Karpas-422 (cell line): ENCODE results near the gene RNU6-8. TPM values are rescaled to one million over a fixed set of nuclear protein-coding genes. Genes with fewer than 3 reads are reported as not detected.

ENCODE experiments used
- DNase-seq: peaks from one replicate; pipeline ENCODE4 v3.0.0-alpha.2; 2015
- H2AFZ ChIP-seq: fragments of 200-600 bp; sonication (generic); 2 replicates; pipeline ENCODE4 v1.6.1; 2014; ENCODE audit warnings: antibody characterized with exemption, low read length, mixed read lengths
- H3K27ac ChIP-seq: fragments of 200-600 bp; sonication (generic); 2 replicates; pipeline ENCODE4 v1.5.1; 2014; ENCODE audit warnings: mild to moderate bottlenecking, low read length, moderate library complexity
- H3K27me3 ChIP-seq: fragments of 200-600 bp; sonication (generic); 2 replicates; pipeline ENCODE4 v1.6.1; 2014; ENCODE audit warnings: low read length, mixed read lengths
- H3K36me3 ChIP-seq: fragments of 200-600 bp; sonication (generic); 2 replicates; pipeline ENCODE4 v1.6.1; 2014; ENCODE audit warnings: low read length, mixed read lengths; ENCODE audit not compliant: insufficient read depth
- H3K4me1 ChIP-seq: fragments of 200-600 bp; sonication (generic); 2 replicates; pipeline ENCODE4 v1.6.1; 2014; ENCODE audit warnings: mild to moderate bottlenecking, low read length, mixed read lengths
- H3K4me2 ChIP-seq: fragments of 200-600 bp; sonication (generic); 2 replicates; pipeline ENCODE4 v1.6.1; 2014; ENCODE audit warnings: low read length, low read depth, mild to moderate bottlenecking; ENCODE audit not compliant: poor library complexity, severe bottlenecking
- H3K4me3 ChIP-seq: fragments of 200-600 bp; sonication (generic); 2 replicates; pipeline ENCODE4 v1.5.1; 2014; ENCODE audit warnings: mild to moderate bottlenecking, antibody characterized with exemption, low read length, mixed read lengths
- H3K79me2 ChIP-seq: fragments of 200-600 bp; sonication (generic); 2 replicates; pipeline ENCODE4 v1.6.1; 2014; ENCODE audit warnings: mild to moderate bottlenecking, low read length, mixed read lengths
- H3K9ac ChIP-seq: fragments of 200-600 bp; sonication (generic); 2 replicates; pipeline ENCODE4 v1.6.0; 2014; ENCODE audit warnings: low read length
- H3K9me2 ChIP-seq: fragments of 200-600 bp; sonication (generic), shearing (Covaris generic); replicated peaks from 2 replicates; pipeline ENCODE4 v1.6.0; 2014; ENCODE audit warnings: mild to moderate bottlenecking, low read length, moderate library complexity; ENCODE audit not compliant: insufficient read depth
- H3K9me3 ChIP-seq: fragments of 300-700, 200-600 bp; sonication (generic); 2 replicates; pipeline ENCODE4 v1.6.1; 2014; ENCODE audit warnings: low read length, mixed read lengths
- H4K20me1 ChIP-seq: fragments of 200-600 bp; sonication (generic); 2 replicates; pipeline ENCODE4 v1.6.1; 2014; ENCODE audit warnings: mild to moderate bottlenecking, antibody characterized with exemption, low read length, low read depth; ENCODE audit not compliant: insufficient read depth
- total RNA-seq: library from RNA; depleted of rRNA; stranded (reverse); fragments of >200 nt; shearing (Covaris generic); gene quantifications from 2 replicates; pipeline ENCODE4 v1.2.3, GENCODE V29; 2014; ENCODE audit warnings: low replicate concordance

Gene RNU6-8
- total RNA-seq, 1 experiment from 2014 or later, result not detected

- Histone ChIP-seq H3K9me3 (no peaks in the 10 kb centered on the region), H3K9ac (peak within 1 kb of the TSS; percentile 67), H3K4me1 (peaks cover 43% of the 10 kb centered on the region), H3K36me3 (no peaks in the 10 kb centered on the region), H3K4me3 (peak within 1 kb of the TSS; percentile 79), H3K27me3 (no peaks in the 10 kb centered on the region), H3K79me2 (no peaks in the 10 kb centered on the region), H3K27ac (no peak within 1 kb of the TSS), H3K4me2 (peak within 1 kb of the TSS; percentile 95), H2AFZ (peak within 1 kb of the TSS; percentile 91), H3K9me2 (no peaks in the 10 kb centered on the region), H4K20me1 (no peaks in the 10 kb centered on the region)
- peak; percentile 76 for DNase-seq
Measured at GRCh38 chr14:32201816-32202490, 1.1 kb downstream of the RNU6-8 start, which contains the start of gene RNU6-7. Gene RNU6-7 (plus strand): TSS chr14:32202045.

GRCh38 chr14:32201193-32201815, 1.8 kb downstream of the RNU6-8 start:
- no peaks in the 10 kb centered on the region for H3K36me3 ChIP-seq
- no peak overlapping the region for H3K27ac ChIP-seq
- peaks cover 43% of the 10 kb centered on the region for H3K4me1 ChIP-seq
- peak overlapping the region; percentile 79 for H3K4me3 ChIP-seq
- peak; percentile 94 for DNase-seq
- no peaks in the 10 kb centered on the region for H3K9me2 ChIP-seq
- no peaks in the 10 kb centered on the region for H3K79me2 ChIP-seq
- H3K9me3 ChIP-seq, result no peaks in the 10 kb centered on the region
- peak overlapping the region; percentile 91 for H2AFZ ChIP-seq
- H3K4me2 ChIP-seq, result peak overlapping the region; percentile 95
- no peaks in the 10 kb centered on the region for H4K20me1 ChIP-seq
- peak overlapping the region; percentile 67 for H3K9ac ChIP-seq
- H3K27me3 ChIP-seq, result no peaks in the 10 kb centered on the region

- H3K9ac ChIP-seq, result no peak overlapping the region; the same call in 1 of the 2 replicates
- peak overlapping the region; percentile 79 for H3K4me3 ChIP-seq
- H3K4me1 ChIP-seq, result peaks cover 42% of the 10 kb centered on the region
- no peaks in the 10 kb centered on the region for H3K9me3 ChIP-seq
- DNase-seq, result peak; percentile 68
- peak overlapping the region; percentile 95 for H3K4me2 ChIP-seq
- no peaks in the 10 kb centered on the region for H3K79me2 ChIP-seq
- H4K20me1 ChIP-seq, result no peaks in the 10 kb centered on the region
- peak overlapping the region; percentile 19; the same call in 1 of the 2 replicates for H2AFZ ChIP-seq
- H3K27ac ChIP-seq, result no peak overlapping the region
- H3K36me3 ChIP-seq, result no peaks in the 10 kb centered on the region
- H3K27me3 ChIP-seq, result no peaks in the 10 kb centered on the region
- no peaks in the 10 kb centered on the region for H3K9me2 ChIP-seq
Measured at GRCh38 chr14:32200368-32201192, 2.5 kb downstream of the RNU6-8 start.

- Histone ChIP-seq H3K4me1 (peaks cover 31% of the 10 kb centered on the region), H3K27me3 (no peaks in the 10 kb centered on the region), H4K20me1 (no peaks in the 10 kb centered on the region), H3K36me3 (no peaks in the 10 kb centered on the region), H3K4me3 (no peak overlapping the region), H3K27ac (no peak overlapping the region), H3K4me2 (no peak overlapping the region), H3K9ac (no peak overlapping the region), H3K9me3 (no peaks in the 10 kb centered on the region), H3K9me2 (no peaks in the 10 kb centered on the region), H3K79me2 (no peaks in the 10 kb centered on the region), H2AFZ (no peak overlapping the region)
- DNase-seq, result no peak
Measured at GRCh38 chr14:32197919-32198318, 5.2 kb downstream of the RNU6-8 start.

GRCh38 chr14:32195636-32196035, 7.4 kb downstream of the RNU6-8 start:
- no peak overlapping the region for H2AFZ ChIP-seq
- H3K4me2 ChIP-seq, result no peak overlapping the region
- DNase-seq, result peak; percentile 49
- no peaks in the 10 kb centered on the region for H3K9me3 ChIP-seq
- peaks cover 14% of the 10 kb centered on the region for H3K4me1 ChIP-seq
- no peak overlapping the region for H3K9ac ChIP-seq
- no peaks in the 10 kb centered on the region for H4K20me1 ChIP-seq
- no peaks in the 10 kb centered on the region for H3K27me3 ChIP-seq
- no peak overlapping the region for H3K27ac ChIP-seq
- H3K9me2 ChIP-seq, result no peaks in the 10 kb centered on the region
- no peaks in the 10 kb centered on the region for H3K36me3 ChIP-seq
- no peak overlapping the region for H3K4me3 ChIP-seq
- H3K79me2 ChIP-seq, result no peaks in the 10 kb centered on the region

GRCh38 chr14:32193532-32193931, 9.5 kb downstream of the RNU6-8 start:
- Histone ChIP-seq H3K9me3 (no peaks in the 10 kb centered on the region), H3K9me2 (no peaks in the 10 kb centered on the region), H3K27me3 (no peaks in the 10 kb centered on the region), H2AFZ (no peak overlapping the region), H3K36me3 (no peaks in the 10 kb centered on the region), H3K4me3 (no peak overlapping the region), H3K79me2 (no peaks in the 10 kb centered on the region), H3K27ac (no peak overlapping the region), H3K9ac (no peak overlapping the region), H4K20me1 (no peaks in the 10 kb centered on the region), H3K4me2 (no peak overlapping the region), H3K4me1 (peaks cover 12% of the 10 kb centered on the region)
- DNase-seq, result no peak

- Histone ChIP-seq H4K20me1 (no peaks in the 10 kb centered on the region), H3K9ac (no peak overlapping the region), H3K36me3 (no peaks in the 10 kb centered on the region), H3K9me3 (no peaks in the 10 kb centered on the region), H3K4me1 (peaks cover 12% of the 10 kb centered on the region), H2AFZ (no peak overlapping the region), H3K9me2 (no peaks in the 10 kb centered on the region), H3K27me3 (no peaks in the 10 kb centered on the region), H3K27ac (no peak overlapping the region), H3K79me2 (no peaks in the 10 kb centered on the region), H3K4me3 (no peak overlapping the region), H3K4me2 (no peak overlapping the region)
- DNase-seq, result no peak
Measured at GRCh38 chr14:32192712-32193373, 10.2 kb downstream of the RNU6-8 start.
